Measurements from ENCODE around the gene NIPA2.

DNA sequence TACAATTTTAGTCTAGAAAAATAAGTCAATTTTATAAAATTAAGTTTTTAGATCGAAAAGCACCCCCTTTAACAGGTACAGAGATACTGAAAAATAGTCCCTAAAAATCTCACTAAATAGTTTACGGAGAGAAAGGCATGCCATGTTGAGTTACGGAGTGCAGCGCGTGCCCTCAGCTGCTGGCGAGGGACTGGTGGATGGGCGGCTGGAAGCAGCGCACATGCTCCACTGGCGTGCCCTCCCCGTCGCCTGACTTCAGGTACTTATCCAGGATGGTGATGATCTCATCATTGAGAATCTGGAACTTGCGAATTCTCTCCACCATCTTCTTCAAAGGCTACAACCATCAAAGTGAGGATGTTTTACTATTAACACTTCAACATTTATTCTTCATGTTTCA lies 31.4 kb downstream of the NIPA2 start:
- TF ChIP-seq POLR2A (IDR thresholded peaks at IDR 0.05) (no peak), CTCF (IDR thresholded peaks at IDR 0.05) (no peak)
